ENCODE measurements around the gene SIX3. TPM values are rescaled to one million over a fixed set of nuclear protein-coding genes. Genes with fewer than 3 reads are reported as not detected.

SIX3 gene
- total and polyA plus RNA-seq, 2 of the 4 experiments (the other 2 are of a cell fraction), result not detected

DNA sequence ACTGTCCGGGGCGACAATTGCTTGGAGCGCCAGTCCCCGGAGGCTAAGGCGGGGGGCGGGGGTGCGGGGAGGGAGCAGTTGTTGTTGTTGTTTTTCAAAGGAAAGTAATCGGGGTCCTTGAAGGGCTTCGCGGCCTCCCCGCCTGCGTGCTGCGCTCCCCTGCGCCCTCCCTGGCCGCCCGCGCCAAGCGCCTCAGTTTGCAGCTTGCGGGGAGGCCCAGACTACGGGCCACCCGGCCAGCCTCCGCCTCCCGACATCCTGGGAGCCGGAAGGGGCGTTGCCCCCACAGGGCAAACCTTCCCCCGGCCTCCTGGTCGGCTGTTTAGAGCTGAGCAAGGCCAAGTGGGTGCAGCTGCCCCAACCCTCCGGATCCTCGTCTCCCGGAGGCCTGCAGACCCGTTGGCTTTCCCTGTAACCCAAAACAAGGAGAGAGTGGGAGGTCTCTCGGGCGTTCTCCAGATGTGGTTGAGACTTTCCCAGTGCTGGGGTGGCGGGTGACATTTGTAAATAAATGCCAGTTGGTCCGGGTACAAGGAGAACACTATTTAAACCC lies 3.7 kb upstream of the SIX3 start:
- Histone ChIP-seq H2AK9ac (replicated peaks; ENCODE audit: low read depth, low read length, poor library complexity) (no peak overlapping the region), H3K56ac (ENCODE audit: extremely low read depth, insufficient read depth, low read length) (no peak overlapping the region), H3K4me2 (ENCODE audit: low read depth, low read length) (no peak overlapping the region), H3K9ac (ENCODE audit: low read depth, low read length) (no peak overlapping the region), H3K4me1 (ENCODE audit: control insufficient read depth, insufficient read depth, low read length) (no peaks in the 10 kb centered on the region; the same call in 1 of the 2 replicates), H3K14ac (replicated peaks; ENCODE audit: low read depth, low read length) (no peak overlapping the region), H3K4me3 (ENCODE audit: insufficient read depth, low read depth, low read length) (no peak overlapping the region), H2BK120ac (ENCODE audit: low read depth, low read length) (no peak overlapping the region), H3K27ac (ENCODE audit: insufficient read depth, low read length) (no peak overlapping the region), H2AK5ac (ENCODE audit: low read depth, low read length) (no peak overlapping the region), H2BK5ac (ENCODE audit: low read depth, low read length, poor library complexity, severe bottlenecking) (no peak overlapping the region), H2BK15ac (ENCODE audit: low read depth, low read length) (no peak overlapping the region), H4K91ac (ENCODE audit: insufficient read depth, low read depth, low read length) (no peak overlapping the region), H4K5ac (ENCODE audit: low read depth, low read length) (no peak overlapping the region), H3K27me3 (ENCODE audit: control insufficient read depth, insufficient read depth, low read length) (peaks cover 96% of the 10 kb centered on the region), H3K23ac (ENCODE audit: low read depth, low read length) (no peak overlapping the region), H2AFZ (replicated peaks; ENCODE audit: low read length, poor library complexity) (peak overlapping the region; percentile 21), H4K20me1 (ENCODE audit: insufficient read depth, low read length) (no peaks in the 10 kb centered on the region), H3K9me3 (ENCODE audit: control insufficient read depth, insufficient read depth, low read length) (no peaks in the 10 kb centered on the region; the same call in 1 of the 2 replicates), H3K36me3 (ENCODE audit: control insufficient read depth, insufficient read depth, low read length) (no peaks in the 10 kb centered on the region), H3K9me1 (ENCODE audit: insufficient read depth, low read length) (no peaks in the 10 kb centered on the region), H3K4ac (ENCODE audit: low read depth, low read length) (no peak overlapping the region), H3K79me1 (ENCODE audit: low read depth in 1 of 2, low read length in 2 of 2) (no peaks in the 10 kb centered on the region), H2BK20ac (ENCODE audit: low read depth, low read length) (no peak overlapping the region), H3K18ac (ENCODE audit: low read depth, low read length) (no peak overlapping the region), H4K8ac (ENCODE audit: low read depth in 2 of 2, low read length in 2 of 2) (no peak overlapping the region)
- intact Hi-C loops (cut with micrococcal nuclease), result no loop called here
- BruUV-seq (replicated peaks), result no TSS peak
- no peak for TF ChIP-seq RFX5 (IDR thresholded peaks at IDR 0.05; ENCODE audit: low read depth, low read length)
- TF ChIP-seq MXI1 (IDR thresholded peaks at IDR 0.05; ENCODE audit: borderline replicate concordance, low read depth, low read length), result no peak
- in situ Hi-C loops (cut with MboI; ENCODE audit: low sequenced_read_pairs), result no loop called here
- ATAC-seq (ENCODE audit: low read depth) (no peak), DNase-seq (no peak)
- dilution Hi-C loops (cut with HindIII; ENCODE audit: low sequenced_read_pairs, unreplicated experiment), result no loop called here
- CTCF ChIA-PET, result no interaction called here
- POLR2A ChIA-PET (ENCODE audit: unreplicated experiment), result no interaction called here
- 0% methylated on average over 1 of the region's 35 CpGs; no CpG with 5 or more reads in 1 of the 2 experiments for WGBS, 2 experiments (ENCODE audit: extremely low coverage in 2 of 2, insufficient read length in 1 of 2)
